Activated gamma-delta T cell (primary cell): Measurements from ENCODE around the gene XNDC1N.
"Not testable (repeated sequence)": the region's sequence is repeated elsewhere in the genome, so short reads cannot be mapped to it uniquely, and the experiment has no call there.

Experiments used
- DNase-seq: peaks from one replicate; lab custom pipeline; 2025; lab: John Stamatoyannopoulos, UW

XNDC1N gene

DNA sequence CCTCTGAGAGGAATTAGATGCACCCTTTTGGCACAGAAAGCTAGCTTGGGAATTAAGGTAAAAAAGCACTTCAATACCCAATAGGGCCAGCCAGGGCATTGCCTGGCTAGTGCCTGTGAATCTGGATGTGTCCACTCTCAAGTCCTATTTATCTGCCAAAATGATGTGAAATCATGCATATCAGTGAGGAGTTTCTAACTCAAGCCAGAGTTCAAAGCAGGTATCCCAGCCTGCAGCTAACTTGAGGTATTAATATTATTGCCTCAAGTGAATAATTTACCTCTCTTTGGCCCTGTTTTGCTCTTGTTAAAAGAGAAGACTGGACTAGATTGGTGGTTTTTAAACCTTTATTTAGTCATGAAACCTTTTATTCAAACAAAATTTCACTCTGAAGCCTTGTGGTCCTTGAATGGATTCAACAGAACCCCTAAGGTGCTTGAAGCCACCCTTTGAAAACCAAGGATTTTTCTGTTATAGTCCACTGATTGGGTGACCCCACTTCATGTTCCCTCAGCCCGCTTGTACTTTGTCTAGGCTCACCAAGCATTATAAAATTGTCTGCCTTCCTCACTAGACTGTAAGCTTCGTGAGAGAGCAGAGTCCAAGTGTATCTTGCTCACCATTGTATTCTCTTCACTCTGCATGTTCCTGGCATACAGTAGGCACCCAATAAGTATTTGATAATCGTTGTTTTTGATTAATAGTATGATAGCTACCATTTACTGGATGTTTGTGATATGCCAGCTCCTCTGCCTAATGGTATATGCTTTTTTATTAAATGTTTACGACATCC lies 4.9 kb upstream of the XNDC1N start:
- DNase-seq = no peak

DNA sequence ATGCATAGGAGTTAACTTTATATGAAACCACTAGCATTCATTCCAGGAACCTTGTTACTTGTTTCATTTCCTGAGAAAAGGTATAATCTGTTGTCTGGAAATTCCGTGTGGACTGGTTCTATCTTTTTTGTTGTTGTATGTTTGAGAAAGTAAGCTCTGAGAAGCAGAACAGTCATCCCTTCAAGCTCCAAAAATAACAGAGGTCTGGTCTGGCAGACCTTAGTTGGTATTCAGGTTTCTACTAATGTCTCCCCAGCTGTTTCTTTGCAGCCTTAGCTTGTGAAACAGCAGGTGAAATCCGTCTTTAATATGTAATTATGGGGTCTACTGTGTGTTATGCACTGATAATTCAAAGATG lies 2.8 kb upstream of the XNDC1N start:
- no peak for DNase-seq

DNA sequence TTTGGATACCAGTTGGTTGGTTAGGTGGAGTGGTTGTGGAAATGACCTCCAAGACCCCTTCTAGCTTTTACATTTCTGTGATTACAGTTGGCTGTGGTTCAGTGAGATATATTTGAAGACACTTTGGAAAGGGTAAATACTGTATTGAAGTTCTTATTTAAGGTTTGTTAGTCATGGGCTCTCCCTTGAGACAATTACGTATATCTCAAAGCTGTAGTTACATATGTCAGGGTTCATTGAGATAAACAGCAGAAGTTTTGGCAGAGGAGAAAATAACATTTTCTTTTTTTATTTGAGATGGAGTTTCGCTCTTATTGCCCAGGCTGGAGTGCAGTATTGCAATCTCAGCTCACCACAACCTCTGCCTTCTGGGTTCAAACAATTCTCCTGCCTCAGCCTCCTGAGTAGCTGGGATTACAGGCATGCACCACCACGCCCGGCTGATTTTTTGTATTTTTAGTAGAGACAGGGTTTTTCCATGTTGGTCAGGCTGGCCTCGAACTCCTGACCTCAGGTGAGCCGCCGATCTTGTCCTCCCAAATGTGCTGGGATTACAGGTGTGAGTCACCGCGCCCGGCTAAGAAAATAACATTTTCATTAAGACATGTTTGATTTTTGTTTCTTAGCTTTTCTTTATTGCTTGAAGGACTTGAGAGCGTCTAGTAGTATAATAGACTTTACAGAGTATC lies 2.3 kb upstream of the XNDC1N start:
- no peak for DNase-seq

DNA sequence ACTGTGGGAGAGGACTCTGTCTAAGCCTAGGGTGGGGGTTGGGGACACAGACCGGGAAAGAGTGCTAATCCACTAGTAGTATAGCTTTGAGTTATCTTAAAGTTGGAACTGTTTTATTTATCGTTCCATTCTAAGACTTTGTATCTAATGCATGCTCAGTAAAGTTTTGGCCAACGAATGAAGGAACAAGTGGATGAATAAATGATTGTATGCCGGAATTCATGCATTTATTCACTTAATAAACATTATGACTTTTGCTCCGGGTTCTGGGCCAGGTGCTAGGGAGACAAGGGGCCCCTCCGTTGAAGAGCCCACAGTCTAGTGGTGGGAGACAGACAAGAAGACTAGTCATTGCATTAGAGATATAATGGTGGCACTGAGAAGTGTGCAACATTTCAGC lies 1.1 kb upstream of the XNDC1N start:
- DNase-seq = no peak

DNA sequence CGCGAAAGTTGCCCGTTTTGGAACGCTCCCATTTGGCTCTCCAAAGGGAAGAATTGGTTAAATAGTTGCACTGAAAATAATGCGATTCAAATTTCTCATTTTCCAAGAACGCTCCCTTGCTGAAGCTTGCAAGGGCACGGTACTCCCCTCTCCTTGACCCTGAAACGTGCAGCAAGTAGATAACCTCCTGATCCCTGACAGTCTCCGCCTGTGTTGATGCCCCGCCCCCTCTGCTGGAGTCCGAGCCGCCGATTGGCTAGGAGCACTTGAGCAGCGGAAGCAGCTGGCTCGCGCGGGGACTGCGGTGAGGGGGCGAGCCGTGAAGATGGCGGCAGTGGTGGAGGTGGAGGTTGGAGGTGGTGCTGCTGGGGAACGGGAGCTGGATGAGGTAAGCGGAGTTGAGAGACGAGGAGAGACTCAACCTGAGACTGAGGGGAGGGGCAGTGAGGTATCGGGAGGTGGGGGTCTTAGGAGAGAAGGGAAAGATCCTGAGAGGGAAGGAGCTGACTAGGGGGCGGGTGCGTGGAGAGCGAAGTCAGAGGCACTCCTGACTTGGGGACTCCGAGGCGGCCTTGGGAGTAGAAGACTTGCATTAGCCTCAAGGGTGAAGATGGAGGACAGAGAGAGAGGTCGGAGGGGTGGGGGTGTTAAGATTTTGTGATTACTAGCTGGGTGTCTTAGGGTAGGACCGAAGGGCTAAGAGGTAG lies 496 bp upstream of the XNDC1N start, which contains the start of gene RNF121:
TSS of gene RNF121 (plus strand) at position 310 of the 707 bp plus-strand sequence. CDS start at position 326, 16 bp downstream.
- peak; percentile 90 for DNase-seq

DNA sequence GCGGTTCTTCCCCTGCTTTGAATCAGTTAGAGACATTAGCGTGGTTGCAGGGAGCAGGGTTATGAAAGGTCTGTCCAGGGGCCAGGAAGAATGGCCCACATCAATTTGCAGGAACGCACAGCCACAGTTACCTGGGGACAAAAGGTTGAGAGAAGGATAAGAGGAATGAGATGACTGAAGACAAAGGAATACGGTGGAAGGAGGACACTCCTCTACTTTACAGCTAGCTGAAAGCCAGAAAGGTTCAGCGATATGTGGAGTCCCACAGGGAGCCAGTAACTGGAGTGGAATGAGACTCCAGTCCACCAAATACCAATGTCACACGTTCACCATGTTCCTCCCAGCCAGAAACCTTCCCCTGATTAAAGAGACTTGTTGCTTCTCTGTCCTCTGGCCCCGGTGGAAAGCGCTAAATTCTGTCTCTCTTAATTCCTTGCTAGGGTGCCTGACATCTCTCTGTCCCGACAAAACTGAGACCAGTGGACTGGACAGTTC lies 10.7 kb downstream of the XNDC1N start:
- DNase-seq = no peak

DNA sequence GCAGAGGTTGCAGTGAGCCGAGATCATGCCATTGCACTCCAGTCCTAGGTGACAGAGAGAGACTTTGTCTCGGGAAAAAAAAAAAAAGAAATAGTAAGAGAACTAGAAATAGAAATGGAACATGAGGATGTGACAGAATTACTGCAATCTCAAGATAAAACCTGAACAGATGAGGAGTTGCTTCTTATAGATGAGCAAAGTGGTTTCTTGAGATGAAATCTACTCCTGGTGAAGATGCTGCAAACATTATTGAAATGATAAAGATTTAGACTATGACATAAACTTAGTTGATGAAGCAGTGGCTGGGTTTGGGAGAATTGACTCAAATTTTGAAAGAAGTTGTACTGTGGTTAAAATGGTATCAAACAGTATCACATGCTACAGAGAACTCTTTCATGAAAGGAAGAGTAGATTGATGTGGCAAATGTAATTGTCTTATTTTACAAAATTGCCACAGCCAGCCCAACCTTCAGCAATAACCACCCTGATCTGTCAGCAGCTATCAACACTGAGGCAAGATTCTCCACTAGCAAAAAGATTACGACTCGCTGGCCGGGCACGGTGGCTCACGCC lies 13.7 kb downstream of the XNDC1N start:
- no peak for DNase-seq

DNA sequence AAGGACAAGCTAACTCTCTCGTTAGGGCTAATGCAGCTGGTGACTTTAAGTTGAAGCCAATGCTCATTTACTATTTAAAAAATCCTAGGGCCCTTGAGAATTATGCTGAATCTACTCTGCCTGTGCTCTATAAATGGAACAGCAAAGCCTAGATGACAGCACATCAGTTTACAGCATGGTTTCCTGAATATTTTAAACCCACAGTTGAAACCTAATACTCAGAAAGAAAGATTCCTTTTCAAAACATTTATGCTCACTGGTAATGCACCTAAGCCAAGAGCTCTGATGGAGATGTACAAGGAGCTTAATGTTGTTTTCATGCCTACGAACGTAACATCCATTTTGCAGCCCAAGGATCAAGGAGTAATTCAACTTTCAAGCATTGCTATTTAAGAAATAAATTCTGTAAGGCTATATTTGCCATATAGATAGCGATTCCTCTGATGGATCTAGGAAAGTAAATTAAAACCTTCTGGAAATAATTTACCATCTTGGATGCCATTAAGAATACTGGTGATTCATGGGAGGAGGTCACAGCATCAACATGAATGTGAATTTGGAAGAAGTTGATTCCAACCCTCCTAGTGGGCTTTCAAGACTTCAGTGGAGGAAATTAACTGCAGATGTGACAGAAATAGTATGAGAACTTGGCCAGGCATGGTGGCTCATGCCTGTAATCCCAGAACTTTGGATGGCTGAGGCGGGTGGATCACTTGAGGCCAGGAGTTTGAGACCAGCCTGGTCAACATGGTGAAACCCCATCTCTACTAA lies 14.5 kb downstream of the XNDC1N start:
- no peak for DNase-seq

DNA sequence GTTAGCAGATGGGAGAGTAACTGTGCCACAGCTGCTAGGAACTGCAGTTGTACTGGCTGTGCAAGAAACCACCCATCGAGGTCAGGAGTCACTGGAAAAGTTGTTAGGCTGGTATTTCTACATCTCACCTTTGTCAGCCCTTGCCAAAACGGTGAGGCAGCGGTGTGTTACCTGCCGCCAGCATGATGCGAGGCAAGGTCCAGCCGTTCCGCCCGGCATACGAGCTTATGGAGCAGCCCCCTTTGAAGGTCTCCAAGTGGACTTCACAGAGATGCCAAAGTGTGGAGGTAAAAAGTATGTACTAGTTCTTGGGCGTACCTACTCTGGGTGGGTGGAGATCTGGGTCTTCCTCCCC lies 16.4 kb downstream of the XNDC1N start:
- DNase-seq = not testable (repeated sequence)

DNA sequence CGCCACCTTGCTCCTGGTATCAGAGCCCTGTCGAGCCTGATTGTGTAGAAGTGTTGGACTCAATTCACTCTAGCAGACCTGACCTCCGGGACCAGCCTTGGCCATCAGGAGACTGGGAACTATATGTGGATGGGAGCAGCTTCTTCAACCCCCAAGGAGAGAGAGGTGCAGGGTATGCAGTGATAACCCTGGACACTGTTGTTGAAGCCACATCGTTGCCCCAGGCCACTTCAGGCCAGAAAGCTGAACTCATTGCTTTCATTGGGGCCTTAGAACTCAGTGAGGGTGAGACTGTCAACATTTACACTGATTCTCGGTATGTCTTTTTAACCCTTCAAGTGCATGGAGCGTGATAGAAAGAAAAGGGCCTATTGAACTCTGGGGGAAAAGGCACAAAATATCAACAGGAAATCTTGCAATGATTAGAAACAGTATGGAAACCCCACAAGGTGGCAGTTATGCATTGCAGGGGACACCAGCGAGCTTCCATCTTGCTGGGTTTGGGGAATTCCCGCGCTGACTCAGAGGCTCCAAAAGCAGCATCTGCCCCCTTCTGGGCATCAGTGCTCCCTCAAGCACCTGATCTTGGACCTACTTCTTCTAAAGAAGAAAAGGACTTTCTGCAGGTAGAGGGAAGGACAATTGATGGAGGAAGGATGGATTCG lies 16.9 kb downstream of the XNDC1N start:
- not testable (repeated sequence) for DNase-seq

DNA sequence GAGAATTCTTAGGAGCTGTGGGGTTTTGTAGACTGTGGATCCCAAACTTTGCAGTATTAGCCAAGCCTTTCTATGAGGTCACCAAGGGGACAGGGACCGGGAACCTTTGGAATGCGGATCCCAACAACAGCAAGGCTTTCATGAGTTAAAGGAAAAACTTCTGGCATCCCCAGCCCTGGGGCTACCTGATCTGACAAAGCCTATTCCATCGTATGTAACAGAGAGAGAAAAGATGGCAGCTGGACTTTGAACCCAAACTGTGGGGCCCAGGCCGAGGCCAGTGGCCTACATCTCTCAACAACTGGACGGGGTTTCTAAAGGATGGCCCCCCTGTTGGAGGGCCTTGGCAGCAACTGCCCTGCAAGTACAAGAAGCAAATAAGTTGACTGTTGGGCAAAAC lies 17.6 kb downstream of the XNDC1N start:
- not testable (repeated sequence) for DNase-seq

DNA sequence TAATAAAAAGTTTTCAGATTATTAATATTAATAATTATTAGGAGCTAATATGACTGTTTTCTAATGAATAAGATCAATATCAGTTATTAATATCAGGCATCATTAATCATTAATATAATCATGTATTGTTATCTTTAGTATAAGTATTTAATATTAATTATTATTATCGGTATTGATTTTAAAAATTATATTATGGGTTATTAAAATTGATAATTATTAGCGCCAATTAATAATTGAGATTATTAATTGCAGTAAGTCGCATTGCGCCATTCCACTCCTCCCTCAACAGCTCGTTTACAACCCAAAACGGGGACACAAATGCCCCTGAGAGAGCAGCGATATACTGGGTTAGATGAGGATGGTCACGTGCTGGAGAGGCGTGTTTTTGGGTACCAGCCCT lies 20.2 kb downstream of the XNDC1N start:
- DNase-seq = no peak

DNA sequence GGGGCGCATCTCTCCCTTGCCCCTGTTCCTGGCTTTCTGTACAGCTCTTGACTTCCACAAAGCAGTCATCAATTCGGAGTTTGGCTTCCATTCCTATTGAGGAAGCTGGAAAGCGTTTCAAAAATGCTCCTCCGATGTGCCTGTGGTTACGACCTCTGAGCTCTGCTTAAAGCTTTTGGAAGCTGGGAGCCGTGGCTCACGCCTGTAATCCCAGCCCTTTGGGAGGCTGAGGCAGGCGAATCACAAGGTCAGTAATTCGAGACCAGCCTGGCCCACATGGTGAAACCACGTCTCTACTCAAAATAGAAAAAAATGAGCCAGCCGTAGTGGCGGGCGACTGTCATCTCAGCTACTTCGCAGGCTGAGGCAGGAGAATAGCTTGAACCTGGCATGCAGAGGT lies 27.3 kb downstream of the XNDC1N start:
- DNase-seq = not testable (repeated sequence)

DNA sequence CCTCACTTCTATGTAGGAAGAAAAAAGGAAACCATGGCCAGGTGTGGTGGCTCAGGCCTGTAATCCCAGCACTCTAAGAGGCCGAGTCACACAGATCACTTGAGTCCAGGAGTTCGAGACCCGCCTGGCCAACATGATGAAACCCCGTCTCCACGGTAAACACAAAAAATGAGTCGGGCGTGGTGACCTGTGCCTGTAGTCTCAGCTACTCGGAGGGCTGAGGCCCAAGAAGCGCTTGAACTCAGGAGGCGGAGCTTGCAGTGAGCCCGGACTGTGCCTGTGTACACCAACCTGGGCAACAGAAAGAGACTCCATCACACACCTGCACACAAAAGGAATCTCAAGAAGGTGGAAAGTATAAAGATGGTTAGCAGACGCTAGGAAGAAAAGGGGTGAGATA lies 32.4 kb downstream of the XNDC1N start:
- DNase-seq = no peak

DNA sequence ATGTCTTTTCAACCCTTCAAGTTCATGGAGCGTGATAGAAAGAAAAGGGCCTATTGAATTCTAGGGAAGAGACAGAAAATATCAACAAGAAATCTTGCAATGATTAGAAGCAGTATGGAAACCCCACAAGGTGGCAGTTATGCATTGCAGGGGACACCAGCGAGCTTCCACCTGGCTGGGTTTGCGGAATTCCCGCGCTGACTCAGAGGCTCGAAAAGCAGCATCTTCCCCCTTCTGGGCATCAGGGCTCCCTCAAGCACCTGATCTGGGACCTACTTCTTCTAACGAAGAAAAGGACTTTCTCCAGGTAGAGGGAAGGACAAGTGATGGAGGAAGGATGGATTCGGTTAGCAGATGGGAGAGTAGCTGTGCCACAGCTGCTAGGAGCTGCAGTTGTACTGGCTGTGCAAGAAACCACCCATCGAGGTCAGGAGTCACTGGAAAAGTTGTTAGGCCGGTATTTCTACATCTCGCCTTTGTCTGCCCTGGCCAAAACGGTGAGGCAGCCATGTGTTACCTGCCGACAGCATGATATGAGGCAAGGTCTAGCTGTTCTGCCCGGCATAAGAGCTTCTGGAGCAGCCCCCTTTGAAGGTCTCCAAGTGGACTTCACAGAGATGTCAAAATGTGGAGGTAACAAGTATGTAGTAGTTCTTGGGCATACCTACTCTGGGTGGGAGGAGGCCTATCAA lies 39.1 kb downstream of the XNDC1N start:
- DNase-seq = not testable (repeated sequence)

DNA sequence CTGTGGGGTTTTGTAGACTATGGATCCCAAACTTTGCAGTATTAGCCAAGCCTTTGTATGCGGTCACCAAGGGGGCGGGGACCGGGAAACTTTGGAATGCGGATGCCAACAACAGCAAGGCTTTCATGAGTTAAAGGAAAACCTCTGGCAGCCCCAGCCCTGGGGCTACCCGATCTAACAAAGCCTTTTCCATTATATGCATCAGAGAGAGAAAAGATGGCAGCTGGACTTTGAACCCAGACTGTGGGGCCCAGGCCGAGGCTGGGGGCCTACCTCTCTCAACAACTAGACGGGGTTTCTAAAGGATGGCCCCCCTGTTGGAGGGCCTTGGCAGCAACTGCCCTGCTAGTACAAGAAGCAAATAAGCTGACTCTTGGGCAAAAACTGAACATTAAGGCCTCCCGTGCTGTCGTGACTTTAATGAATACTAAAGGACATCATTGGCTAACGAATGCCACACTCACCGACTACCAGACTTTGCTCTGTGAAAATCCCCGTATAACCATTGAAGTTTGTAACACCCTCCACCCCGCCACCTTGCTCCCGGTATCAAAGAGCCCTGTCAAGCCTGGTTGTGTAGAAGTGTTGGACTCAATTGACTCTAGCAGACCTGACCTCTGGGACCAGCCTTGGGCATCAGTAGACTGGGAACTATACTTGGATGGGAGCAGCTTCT lies 39.9 kb downstream of the XNDC1N start:
- DNase-seq = not testable (repeated sequence)

DNA sequence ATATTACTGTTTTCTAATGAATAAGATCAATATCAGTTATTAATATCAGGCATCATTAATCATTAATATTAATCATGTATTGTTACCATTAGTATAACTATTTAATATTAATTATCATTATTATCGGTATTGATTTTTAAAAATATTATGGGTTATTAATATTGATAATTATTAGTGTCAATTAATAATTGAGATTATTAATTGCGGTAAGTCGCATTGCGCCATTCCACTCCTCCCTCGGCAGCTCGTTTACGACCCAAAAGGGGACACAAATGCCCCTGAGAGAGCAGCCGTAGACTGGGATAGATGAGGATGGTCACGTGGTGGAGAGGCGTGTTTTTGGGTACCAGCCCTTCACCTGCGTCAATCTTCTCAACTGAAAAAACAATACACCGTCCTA lies 42.6 kb downstream of the XNDC1N start:
- not testable (repeated sequence) for DNase-seq
